Chondrocyte (in vitro differentiated cells): ENCODE results near the gene EIF5AL1. TPM values are rescaled to one million over a fixed set of nuclear protein-coding genes. Genes with fewer than 3 reads are reported as not detected.

ENCODE experiments used
- DNase-seq: peaks from one replicate; pipeline ENCODE4 v3.0.0; 2021; ENCODE audit warnings: mixed read lengths, low spot score
- H3K27ac Mint-ChIP-seq: one replicate; pipeline ENCODE4 v1.8.0; 2021; ENCODE audit warnings: mild to moderate bottlenecking, moderate library complexity, mixed read lengths; ENCODE audit not compliant: unreplicated experiment
- H3K27me3 Mint-ChIP-seq: 2 replicates; pipeline ENCODE4 v1.8.0; 2021; ENCODE audit warnings: low read depth, mixed read lengths
- H3K36me3 Mint-ChIP-seq: 2 replicates; pipeline ENCODE4 v1.8.0; 2021; ENCODE audit warnings: low read depth, mixed read lengths
- H3K4me1 Mint-ChIP-seq: 2 replicates; pipeline ENCODE4 v1.8.0; 2021; ENCODE audit warnings: low read depth, mild to moderate bottlenecking, mixed read lengths
- H3K4me3 Mint-ChIP-seq: one replicate; pipeline ENCODE4 v1.8.0; 2021; ENCODE audit warnings: mild to moderate bottlenecking, moderate library complexity, mixed read lengths; ENCODE audit not compliant: unreplicated experiment
- H3K9me3 Mint-ChIP-seq: 2 replicates; pipeline ENCODE4 v1.8.0; 2021; ENCODE audit warnings: low read depth, mixed read lengths
- CTCF ChIP-seq: fragments of 200-600 bp; sonication (generic); IDR thresholded peaks from 2 replicates; pipeline ENCODE4 v1.5.0; 2021; ENCODE audit warnings: antibody characterized with exemption, mild to moderate bottlenecking, moderate library complexity
- total RNA-seq: library from RNA; stranded (reverse); gene quantifications from 3 replicates; pipeline ENCODE4 v1.2.1, GENCODE V29; 2021

The EIF5AL1 gene
- total RNA-seq, 1 donor from 2014 or later = 0.20 TPM

- DNase-seq = no peak
- H3K4me1 Mint-ChIP-seq = peaks cover 9% of the 10 kb centered on the region
- H3K4me3 Mint-ChIP-seq = no peak overlapping the region
- H3K9me3 Mint-ChIP-seq = no peaks in the 10 kb centered on the region
- TF ChIP-seq CTCF = no peak
- H3K36me3 Mint-ChIP-seq = no peaks in the 10 kb centered on the region
- no peak overlapping the region for H3K27ac Mint-ChIP-seq
- peaks cover 4% of the 10 kb centered on the region for H3K27me3 Mint-ChIP-seq
Measured at GRCh38 chr10:79482304-79482703, 30.0 kb upstream of the EIF5AL1 start.

- DNase-seq = no peak
- H3K4me3 Mint-ChIP-seq = no peak overlapping the region
Measured at GRCh38 chr10:79482741-79483140, 29.6 kb upstream of the EIF5AL1 start.

GRCh38 chr10:79483299-79483698 lies 29.0 kb upstream of the EIF5AL1 start:
- DNase-seq = no peak
- H3K27me3 Mint-ChIP-seq = no peaks in the 10 kb centered on the region
- H3K4me1 Mint-ChIP-seq = peaks cover 19% of the 10 kb centered on the region
- H3K27ac Mint-ChIP-seq = no peak overlapping the region
- no peak for TF ChIP-seq CTCF
- H3K4me3 Mint-ChIP-seq = no peak overlapping the region
- no peaks in the 10 kb centered on the region for H3K9me3 Mint-ChIP-seq
- no peaks in the 10 kb centered on the region for H3K36me3 Mint-ChIP-seq

More at GRCh38 chr10:79482741-79483140, 29.6 kb upstream of the EIF5AL1 start:
- Mint-ChIP-seq H3K27me3 (no peaks in the 10 kb centered on the region), H3K9me3 (no peaks in the 10 kb centered on the region), H3K27ac (no peak overlapping the region), H3K4me1 (peaks cover 13% of the 10 kb centered on the region), H3K36me3 (no peaks in the 10 kb centered on the region)
- TF ChIP-seq CTCF = no peak

- Mint-ChIP-seq H3K9me3 (no peaks in the 10 kb centered on the region), H3K27me3 (no peaks in the 10 kb centered on the region), H3K36me3 (no peaks in the 10 kb centered on the region), H3K27ac (no peak overlapping the region), H3K4me1 (peaks cover 25% of the 10 kb centered on the region), H3K4me3 (no peak overlapping the region)
- no peak for TF ChIP-seq CTCF
- no peak for DNase-seq
Measured at GRCh38 chr10:79483948-79484347, 28.4 kb upstream of the EIF5AL1 start.

- Mint-ChIP-seq H3K27me3 (no peaks in the 10 kb centered on the region), H3K9me3 (no peaks in the 10 kb centered on the region), H3K27ac (no peak overlapping the region), H3K4me1 (peaks cover 30% of the 10 kb centered on the region), H3K36me3 (no peaks in the 10 kb centered on the region), H3K4me3 (no peak overlapping the region)
- DNase-seq = no peak
- no peak for TF ChIP-seq CTCF
Measured at GRCh38 chr10:79484476-79484875, 27.9 kb upstream of the EIF5AL1 start.
